CD4-positive, alpha-beta T cell treated with Interleukin-4 for 1 hour (primary cell): Measurements from ENCODE around the gene LMTK3.
A peak's percentile ranks its signal among the peaks of the same experiment; 100 is the strongest.
"Not testable (repeated sequence)": the region's sequence is repeated elsewhere in the genome, so short reads cannot be mapped to it uniquely, and the experiment has no call there.

Experiments
- DNase-seq, 2 donors: peaks; one replicate each; pipeline ENCODE4 v3.0.0-alpha.2; 2020 to 2022

LMTK3 gene

GRCh38 chr19:48511800-48512503 is at the start of gene LMTK3:
Gene LMTK3, minus strand, starts transcription at chr19:48511835. Its CDS starts 259 bp downstream, at chr19:48511576.
- DNase-seq, result peak; percentile 91 to 94

GRCh38 chr19:48561412-48561811 is 49.8 kb upstream of the LMTK3 start:
- DNase-seq, result no peak

GRCh38 chr19:48560095-48560530 is 48.5 kb upstream of the LMTK3 start:
- no peak for DNase-seq

GRCh38 chr19:48558018-48558684 is 46.5 kb upstream of the LMTK3 start:
- DNase-seq, result no peak

GRCh38 chr19:48556825-48557224 is 45.2 kb upstream of the LMTK3 start:
- no peak for DNase-seq

- no peak for DNase-seq
Observed at GRCh38 chr19:48556163-48556562, 44.5 kb upstream of the LMTK3 start.

DNA sequence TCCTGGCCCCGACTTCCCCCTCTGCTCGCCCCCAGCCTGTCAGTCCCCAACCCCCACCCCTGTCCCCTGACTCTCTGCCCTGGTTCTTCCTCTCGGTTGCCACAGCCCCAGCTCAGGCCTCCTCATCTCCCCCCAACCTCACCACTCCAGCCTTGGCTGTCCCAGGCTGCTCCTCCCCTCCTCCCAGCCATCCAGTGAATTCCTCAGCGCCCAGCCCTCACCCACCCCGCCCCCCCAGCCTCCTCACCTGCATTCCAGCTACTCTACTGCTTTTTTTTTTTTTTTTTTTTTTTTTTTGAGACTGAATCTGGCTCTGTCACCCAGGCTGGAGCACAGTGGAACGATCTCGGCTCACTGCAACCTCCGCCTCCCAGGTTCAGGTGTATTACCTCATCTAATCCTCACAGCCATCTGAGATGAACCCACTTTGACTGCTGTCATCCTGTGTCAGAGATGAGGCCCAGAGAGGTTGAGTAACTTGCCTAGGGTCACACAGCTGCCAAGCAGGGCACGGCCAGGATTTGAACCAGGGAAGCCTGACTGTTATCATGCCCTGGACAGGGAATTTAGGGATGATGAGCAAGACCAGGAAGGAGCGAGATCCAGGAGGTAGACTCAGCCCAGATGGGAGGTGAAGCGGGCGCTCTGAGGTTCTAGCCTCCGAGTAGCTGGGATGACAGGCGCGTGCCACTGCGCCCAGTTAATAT is 42.9 kb upstream of the LMTK3 start:
- no peak for DNase-seq

DNA sequence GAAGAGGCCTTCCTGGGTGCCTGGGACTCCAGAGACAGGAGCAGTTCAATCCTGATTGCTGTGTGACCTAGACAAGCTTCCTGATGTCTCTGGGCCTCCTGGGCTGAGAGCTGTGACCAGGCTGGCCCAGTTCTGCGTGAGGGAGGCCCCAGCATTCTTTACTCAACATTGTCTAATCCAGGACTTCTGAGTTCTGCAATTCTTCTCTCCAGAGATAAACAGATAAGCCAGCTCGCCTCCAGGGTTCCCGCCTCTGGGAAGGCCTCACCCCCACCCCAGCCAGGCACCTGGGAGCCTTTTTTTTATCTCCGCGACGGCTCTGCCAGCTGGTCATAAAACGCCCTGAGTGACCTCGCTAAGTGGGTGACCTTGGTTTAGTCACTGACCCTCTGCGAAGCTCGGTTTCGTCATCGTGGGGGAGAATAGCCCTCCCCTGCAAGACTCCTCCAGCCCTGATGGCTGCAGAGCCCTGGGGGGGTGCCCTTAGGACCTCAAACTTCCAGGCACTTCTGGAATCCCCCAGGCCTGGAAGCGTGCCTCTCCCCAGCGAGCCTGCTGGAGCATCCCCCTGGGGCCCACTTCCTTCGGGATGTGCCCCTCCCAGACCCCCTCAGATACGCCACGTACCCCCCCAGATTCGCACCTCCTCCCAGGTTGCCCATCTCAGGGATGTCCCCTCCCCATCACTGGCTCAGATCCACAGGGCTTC is 42.2 kb upstream of the LMTK3 start:
- no peak for DNase-seq

DNA sequence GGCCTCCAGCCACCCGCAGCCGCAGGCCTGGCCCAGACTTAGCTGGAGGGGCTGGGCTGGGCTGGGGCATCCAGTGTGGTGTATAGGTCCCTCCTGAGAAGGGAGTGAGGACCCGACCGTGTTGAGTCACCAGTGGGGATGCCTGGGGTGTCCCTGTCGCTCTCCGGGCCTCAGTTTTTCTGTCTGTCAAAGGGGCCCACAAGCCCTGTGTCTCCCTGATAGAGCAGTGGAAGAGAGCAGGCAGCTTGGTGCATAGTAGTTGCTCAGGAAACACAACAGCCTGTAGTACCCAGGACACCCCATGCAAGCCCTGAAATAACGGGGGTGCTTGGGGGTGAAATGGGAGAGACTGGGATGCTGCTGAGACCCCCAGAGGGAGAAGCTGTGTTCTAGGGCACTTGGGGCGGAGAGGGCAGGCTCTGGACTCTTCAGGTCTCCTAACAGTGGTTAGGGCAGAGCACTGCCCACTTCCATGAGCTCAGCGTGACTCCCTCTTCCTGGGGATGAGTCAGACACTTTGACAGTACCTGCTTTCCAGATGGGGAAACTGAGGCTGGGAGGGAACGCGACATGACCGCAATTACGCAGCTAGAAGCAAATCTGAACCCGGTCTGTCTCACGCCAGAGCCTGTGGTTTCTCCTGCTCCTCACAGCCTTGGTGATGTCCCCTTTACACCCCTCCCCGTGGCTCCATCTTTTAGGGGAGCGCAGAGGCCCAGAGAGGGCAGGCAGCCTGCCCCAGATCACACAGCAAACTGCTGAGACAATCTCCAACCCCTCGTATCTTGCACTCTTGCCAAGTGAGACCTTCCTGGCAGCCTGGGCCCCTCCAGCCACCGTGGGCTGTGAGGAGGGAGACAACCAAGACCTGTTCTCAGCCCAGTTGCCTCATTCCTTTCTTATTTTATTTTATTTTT is 41.0 kb upstream of the LMTK3 start:
- DNase-seq, result no peak

DNA sequence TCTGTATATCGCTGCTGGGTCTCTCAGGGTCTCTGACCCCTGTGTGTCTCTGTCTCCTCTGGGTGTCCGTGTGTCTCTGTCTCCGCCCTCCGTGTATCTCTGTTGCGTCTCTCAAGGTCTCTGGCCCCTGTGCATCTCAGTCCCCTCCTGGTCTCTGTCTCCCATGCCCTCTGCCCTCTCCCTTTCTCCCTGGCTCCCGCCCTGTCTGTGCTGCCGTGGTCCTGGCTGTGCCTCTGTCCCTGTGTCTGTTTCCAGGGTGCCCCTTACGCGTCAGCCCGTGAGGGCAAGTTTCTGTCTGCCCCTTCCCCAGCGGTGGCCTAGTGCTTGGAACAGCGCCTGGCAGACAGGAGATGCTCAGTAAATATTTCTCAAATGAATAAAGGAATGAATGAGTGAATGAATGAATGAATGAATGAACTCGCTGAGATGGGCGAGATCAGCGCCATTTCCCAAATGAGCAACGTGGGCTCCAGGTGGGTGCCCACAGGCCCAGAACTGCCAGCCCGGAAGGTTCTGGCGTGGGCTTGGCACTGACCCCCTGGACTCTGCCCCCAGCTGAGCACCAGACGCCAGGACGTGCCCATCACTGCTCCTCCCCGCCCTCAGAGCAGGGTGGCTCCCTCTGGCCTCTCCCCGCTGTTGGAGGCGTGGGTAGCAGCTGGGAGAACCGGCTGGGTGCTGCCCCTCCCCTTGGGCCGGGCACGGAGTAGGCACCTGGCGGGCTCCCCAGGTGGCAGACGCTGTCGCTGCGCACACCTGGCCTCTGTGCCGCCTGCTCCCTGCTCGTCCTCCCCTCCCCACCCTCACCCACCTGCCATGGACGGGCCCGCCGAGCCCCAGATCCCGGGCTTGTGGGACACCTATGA is 40.0 kb upstream of the LMTK3 start, which contains the start of gene SULT2B1:
Gene SULT2B1 (plus strand): TSS at position 736 of the 866 bp plus-strand sequence. CDS start 81 bp downstream, at position 817.
- no peak for DNase-seq

- DNase-seq, result no peak
Observed at GRCh38 chr19:48549380-48549779, 37.7 kb upstream of the LMTK3 start.

DNA sequence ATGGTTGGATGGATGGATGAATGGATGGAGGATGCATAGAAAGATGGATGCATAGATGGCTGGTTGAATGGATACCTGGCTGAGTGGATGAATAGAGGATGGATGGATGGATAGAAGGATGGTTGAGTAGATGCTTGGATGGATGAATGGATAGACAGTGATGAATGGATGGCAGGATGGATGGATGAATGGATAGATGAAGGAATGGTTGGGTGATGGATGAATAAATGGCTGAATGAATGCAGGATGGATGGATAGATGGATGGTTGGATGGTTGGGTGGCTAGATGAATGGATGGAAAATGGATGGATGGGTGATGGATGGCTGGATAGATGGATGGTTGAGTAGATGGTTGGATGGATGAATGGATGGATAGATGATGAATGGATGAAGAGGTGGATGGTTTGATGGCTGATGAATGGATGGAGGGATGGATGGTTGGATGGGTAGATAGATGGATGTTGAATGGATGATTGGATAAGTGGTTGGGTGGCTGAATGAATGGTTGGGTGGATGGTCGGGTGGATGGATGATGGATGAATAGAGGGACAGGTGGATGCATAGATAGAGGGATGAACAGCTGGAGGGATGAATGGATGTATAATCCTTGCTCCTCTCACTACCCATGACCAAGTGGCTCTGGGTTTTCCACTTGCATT is 36.7 kb upstream of the LMTK3 start:
- DNase-seq, result no peak

DNA sequence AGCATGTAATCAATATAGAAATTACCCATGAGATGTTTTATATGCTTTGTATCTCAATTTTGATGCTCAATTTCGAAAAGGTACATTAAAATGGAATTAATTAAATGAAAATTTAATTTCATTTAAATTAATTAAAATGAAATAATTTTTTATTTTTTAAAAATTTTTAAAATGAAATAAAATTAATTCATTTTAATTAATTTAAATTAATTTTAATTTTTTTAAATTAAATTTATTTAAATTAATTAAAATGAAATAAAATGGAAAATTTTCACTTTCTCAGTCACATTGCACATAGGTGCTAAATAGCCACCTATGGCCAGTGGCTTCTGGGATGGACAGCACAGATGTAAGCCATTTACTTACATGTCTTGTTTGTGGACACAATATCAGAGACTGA is 36.1 kb upstream of the LMTK3 start:
- DNase-seq, result no peak

- no peak for DNase-seq
Observed at GRCh38 chr19:48544856-48545750, 33.5 kb upstream of the LMTK3 start.

- DNase-seq, result no peak
Observed at GRCh38 chr19:48543121-48543710, 31.6 kb upstream of the LMTK3 start.

DNA sequence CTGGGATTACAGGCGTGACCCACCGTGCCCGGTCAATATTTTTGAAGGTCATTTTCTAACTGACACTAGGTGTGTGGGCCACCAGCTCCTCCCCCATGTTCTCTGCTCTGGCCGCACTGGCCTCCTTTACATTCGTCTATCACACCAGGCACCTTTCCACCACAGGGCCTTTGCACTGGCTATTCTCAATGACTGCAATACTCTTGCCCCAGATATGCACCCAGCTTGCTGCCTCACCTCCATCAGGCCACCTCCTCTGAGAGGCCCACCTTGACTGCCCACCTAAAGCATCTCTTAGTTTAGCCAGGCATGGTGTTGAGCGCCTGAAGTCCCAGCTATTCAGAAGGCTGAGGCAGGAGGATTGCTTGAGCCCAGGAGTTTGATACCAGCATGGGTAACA is 30.2 kb upstream of the LMTK3 start:
- DNase-seq, result no peak

DNA sequence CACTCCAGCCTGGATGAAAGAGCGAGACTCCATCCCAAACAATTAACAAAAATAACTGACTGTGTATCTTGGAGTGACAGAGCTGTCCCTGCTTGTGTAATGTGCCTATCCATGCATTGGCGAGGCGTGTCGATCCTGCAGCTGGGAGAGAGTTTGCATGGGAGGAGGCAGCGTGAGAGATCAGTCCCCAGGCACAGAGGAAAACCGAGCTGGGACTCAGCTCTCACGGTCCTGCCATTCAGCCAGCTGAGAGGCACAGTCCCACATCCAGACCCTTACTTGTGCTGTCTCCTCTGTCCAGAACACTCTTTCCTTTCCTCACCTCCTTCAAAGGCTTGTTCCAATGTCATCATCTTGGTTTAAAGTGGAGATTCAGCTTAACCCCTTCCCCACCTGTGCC is 28.5 kb upstream of the LMTK3 start:
- no peak for DNase-seq

DNA sequence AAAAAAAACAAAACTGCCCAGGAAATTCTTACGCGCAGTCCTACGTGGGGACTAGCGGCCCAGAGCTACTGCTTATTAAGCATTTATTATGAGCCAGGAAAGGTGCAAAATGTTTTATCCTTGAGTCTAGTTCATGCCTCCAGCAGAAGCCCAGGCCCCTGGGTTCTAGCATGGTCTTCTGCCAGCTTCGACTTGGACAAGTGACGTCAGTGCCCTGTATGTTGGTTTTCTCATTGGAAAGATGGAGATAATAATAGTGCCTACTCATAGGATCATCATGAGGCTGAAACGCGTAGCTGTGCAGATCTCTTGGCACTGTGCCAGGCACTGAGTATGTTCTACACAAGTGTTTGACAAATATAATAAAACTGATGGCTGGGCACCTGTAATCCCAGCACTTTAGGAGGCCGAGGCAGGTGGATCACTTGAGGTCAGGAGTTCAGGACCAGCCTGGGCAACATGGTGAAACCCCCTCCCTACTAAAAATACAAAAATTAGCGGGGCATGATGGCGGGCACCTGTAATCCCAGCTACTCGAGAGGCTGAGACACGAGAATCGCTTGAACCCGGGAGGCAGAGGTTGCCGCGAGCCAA is 28.0 kb upstream of the LMTK3 start:
- no peak for DNase-seq

DNA sequence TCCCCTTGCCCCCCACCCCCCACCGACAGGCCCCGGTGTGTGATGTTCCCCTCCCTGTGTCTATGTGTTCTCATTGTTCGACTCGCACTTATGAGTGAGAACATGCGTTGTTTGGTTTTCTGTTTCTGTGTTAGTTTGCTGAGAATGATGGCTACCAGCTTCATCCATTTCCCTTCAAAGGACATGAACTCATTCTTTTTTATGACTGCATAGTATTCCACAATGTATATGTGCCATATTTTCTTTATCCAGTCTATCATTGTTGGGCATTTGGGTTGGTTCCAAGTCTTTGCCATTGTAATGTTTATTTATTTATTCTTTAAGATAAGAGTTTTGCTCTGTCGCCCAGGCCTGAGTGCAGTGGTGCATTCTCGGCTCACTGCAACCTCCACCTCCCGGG is 26.4 kb upstream of the LMTK3 start:
- not testable (repeated sequence) for DNase-seq
